SU-DHL-6 (cell line): ENCODE data around the gene VARS2.
"Not testable (repeated sequence)": the region's sequence is repeated elsewhere in the genome, so short reads cannot be mapped to it uniquely, and the experiment has no call there.

Source experiments
- H2AFZ ChIP-seq: fragments of 200-600 bp; sonication (generic); 2 replicates; pipeline ENCODE4 v1.6.1; 2014; ENCODE audit warnings: low read depth, mild to moderate bottlenecking, moderate library complexity, mixed read lengths, antibody characterized with exemption, low read length; ENCODE audit not compliant: severe bottlenecking
- H3F3A ChIP-seq: fragments of 200-600 bp; shearing (Covaris generic); 2 replicates; pipeline ENCODE4 v1.6.0; 2016; ENCODE audit warnings: antibody characterized with exemption, mild to moderate bottlenecking; ENCODE audit not compliant: insufficient read depth
- H3K27ac ChIP-seq: fragments of 200-600 bp; sonication (generic); 2 replicates; pipeline ENCODE4 v1.5.1; 2016; ENCODE audit warnings: low read depth, mild to moderate bottlenecking, low read length, moderate library complexity, mixed read lengths
- H3K27me3 ChIP-seq: fragments of 200-600 bp; sonication (generic), shearing (Covaris generic); 2 replicates; pipeline ENCODE4 v1.6.0; 2014; ENCODE audit warnings: mild to moderate bottlenecking, low read length
- H3K36me3 ChIP-seq: fragments of 200-600 bp; sonication (generic); 2 replicates; pipeline ENCODE4 v1.6.1; 2014; ENCODE audit warnings: mild to moderate bottlenecking, low read length, mixed read lengths
- H3K4me2 ChIP-seq: fragments of 300-600, 200-600 bp; shearing (Covaris generic), sonication (generic); 2 replicates; pipeline ENCODE4 v1.6.0; 2014; ENCODE audit warnings: low read length, low read depth, mild to moderate bottlenecking; ENCODE audit not compliant: poor library complexity, severe bottlenecking
- H3K4me3 ChIP-seq: fragments of 200-600 bp; sonication (generic); 2 replicates; pipeline ENCODE4 v1.5.1; 2014; ENCODE audit warnings: antibody characterized with exemption, low read length, mild to moderate bottlenecking, mixed read lengths; ENCODE audit not compliant: insufficient read depth, poor library complexity, severe bottlenecking
- H3K79me2 ChIP-seq: fragments of 200-600 bp; sonication (generic); 2 replicates; pipeline ENCODE4 v1.6.1; 2014; ENCODE audit warnings: mild to moderate bottlenecking, low read length, moderate library complexity; ENCODE audit not compliant: insufficient read depth
- H3K9ac ChIP-seq: fragments of 200-600 bp; sonication (generic); 2 replicates; pipeline ENCODE4 v1.7.0; 2014; ENCODE audit warnings: mild to moderate bottlenecking, low read length
- H3K9me2 ChIP-seq: fragments of 200-600 bp; sonication (generic); replicated peaks from 2 replicates; pipeline ENCODE4 v1.6.1; 2014; ENCODE audit warnings: low read length; ENCODE audit not compliant: insufficient read depth
- H3K9me3 ChIP-seq: fragments of 200-600 bp; sonication (generic); 2 replicates; pipeline ENCODE4 v1.6.1; 2014; ENCODE audit warnings: low read length, mixed read lengths; ENCODE audit not compliant: insufficient read depth
- H4K20me1 ChIP-seq: fragments of 200-600 bp; sonication (generic); 2 replicates; pipeline ENCODE4 v1.6.1; 2014; ENCODE audit warnings: low read depth, mild to moderate bottlenecking, antibody characterized with exemption, low read length, moderate library complexity, mixed read lengths
- CTCF ChIP-seq: fragments of 200-600 bp; sonication (generic); IDR thresholded peaks from one replicate; pipeline ENCODE4 v1.5.1; 2017; ENCODE audit warnings: antibody characterized with exemption, mild to moderate bottlenecking, low read length, moderate library complexity; ENCODE audit not compliant: insufficient read depth, poor library complexity, severe bottlenecking
- EZH2phosphoT487 ChIP-seq: fragments of 200-600 bp; sonication (generic), shearing (Covaris generic); conservative IDR thresholded peaks from 2 replicates; pipeline ENCODE4 v1.6.1; 2018; ENCODE audit warnings: mild to moderate bottlenecking, antibody characterized with exemption, low read length, moderate library complexity, mixed read lengths

The VARS2 gene

GRCh38 chr6:30903236-30903635 is 10.8 kb upstream of the VARS2 start:
- Histone ChIP-seq H3K36me3 (no peaks in the 10 kb centered on the region), H2AFZ (no peak overlapping the region), H3K9me3 (no peaks in the 10 kb centered on the region), H3K27me3 (no peaks in the 10 kb centered on the region), H3F3A (peaks cover 9% of the 10 kb centered on the region; the same call in 1 of the 2 replicates), H3K79me2 (peaks cover 2% of the 10 kb centered on the region), H3K4me3 (no peak overlapping the region), H4K20me1 (no peaks in the 10 kb centered on the region), H3K9ac (no peak overlapping the region), H3K4me2 (no peak overlapping the region), H3K27ac (no peak overlapping the region), H3K9me2 (no peaks in the 10 kb centered on the region)
- TF ChIP-seq CTCF, result no peak
- TF ChIP-seq EZH2phosphoT487, result no peak

- H3K4me2 ChIP-seq, result peak overlapping the region; percentile 45
- peak overlapping the region; percentile 81 for H3K9ac ChIP-seq
- H3K27me3 ChIP-seq, H3K9me3 ChIP-seq, H4K20me1 ChIP-seq, H3F3A ChIP-seq, H3K27ac ChIP-seq, H3K36me3 ChIP-seq, H3K9me2 ChIP-seq: not testable (repeated sequence)
- peak overlapping the region; percentile 73 for H2AFZ ChIP-seq
- peak overlapping the region; percentile 96 for H3K4me3 ChIP-seq
- peaks cover 19% of the 10 kb centered on the region for H3K79me2 ChIP-seq
Observed at GRCh38 chr6:30907290-30907757, 6.7 kb upstream of the VARS2 start.

- peak within 1 kb of the TSS; percentile 81 for H3K9ac ChIP-seq
- H4K20me1 ChIP-seq, result no peaks in the 10 kb centered on the region
- peak within 1 kb of the TSS; percentile 96 for H3K4me3 ChIP-seq
- peak within 1 kb of the TSS; percentile 92 for H2AFZ ChIP-seq
- peaks cover 9% of the 10 kb centered on the region; the same call in 1 of the 2 replicates for H3F3A ChIP-seq
- H3K36me3 ChIP-seq, result no peaks in the 10 kb centered on the region
- peak within 1 kb of the TSS; percentile 89 for H3K4me2 ChIP-seq
- TF ChIP-seq CTCF (no peak), EZH2phosphoT487 (no peak)
- no peak within 1 kb of the TSS for H3K27ac ChIP-seq
- no peaks in the 10 kb centered on the region for H3K27me3 ChIP-seq
- no peaks in the 10 kb centered on the region for H3K9me3 ChIP-seq
- H3K79me2 ChIP-seq, result peaks cover 19% of the 10 kb centered on the region
- H3K9me2 ChIP-seq, result no peaks in the 10 kb centered on the region
Observed at GRCh38 chr6:30907758-30908591, 6.1 kb upstream of the VARS2 start, which contains the start of gene GTF2H4. Gene GTF2H4 (plus strand): TSS chr6:30908207.

GRCh38 chr6:30908700-30909099 is 5.3 kb upstream of the VARS2 start:
- Histone ChIP-seq H2AFZ (no peak overlapping the region), H3F3A (peaks cover 9% of the 10 kb centered on the region; the same call in 1 of the 2 replicates), H3K9me2 (no peaks in the 10 kb centered on the region), H4K20me1 (no peaks in the 10 kb centered on the region), H3K4me2 (peak overlapping the region; percentile 89), H3K79me2 (peaks cover 19% of the 10 kb centered on the region), H3K36me3 (no peaks in the 10 kb centered on the region), H3K27me3 (no peaks in the 10 kb centered on the region), H3K9me3 (no peaks in the 10 kb centered on the region), H3K9ac (peak overlapping the region; percentile 81), H3K4me3 (peak overlapping the region; percentile 96), H3K27ac (no peak overlapping the region)
- TF ChIP-seq CTCF (no peak), EZH2phosphoT487 (no peak)

- not testable (repeated sequence) for H3K9me2 ChIP-seq, H3K4me2 ChIP-seq, H3K9ac ChIP-seq, H3K27me3 ChIP-seq, H4K20me1 ChIP-seq, H2AFZ ChIP-seq, H3K27ac ChIP-seq, H3K4me3 ChIP-seq, H3K36me3 ChIP-seq, H3K9me3 ChIP-seq
- Histone ChIP-seq H3K79me2 (peaks cover 19% of the 10 kb centered on the region), H3F3A (peaks cover 17% of the 10 kb centered on the region)
Observed at GRCh38 chr6:30910473-30910872, 3.6 kb upstream of the VARS2 start.
